Measurements from ENCODE around the gene TMEM266.

DNA sequence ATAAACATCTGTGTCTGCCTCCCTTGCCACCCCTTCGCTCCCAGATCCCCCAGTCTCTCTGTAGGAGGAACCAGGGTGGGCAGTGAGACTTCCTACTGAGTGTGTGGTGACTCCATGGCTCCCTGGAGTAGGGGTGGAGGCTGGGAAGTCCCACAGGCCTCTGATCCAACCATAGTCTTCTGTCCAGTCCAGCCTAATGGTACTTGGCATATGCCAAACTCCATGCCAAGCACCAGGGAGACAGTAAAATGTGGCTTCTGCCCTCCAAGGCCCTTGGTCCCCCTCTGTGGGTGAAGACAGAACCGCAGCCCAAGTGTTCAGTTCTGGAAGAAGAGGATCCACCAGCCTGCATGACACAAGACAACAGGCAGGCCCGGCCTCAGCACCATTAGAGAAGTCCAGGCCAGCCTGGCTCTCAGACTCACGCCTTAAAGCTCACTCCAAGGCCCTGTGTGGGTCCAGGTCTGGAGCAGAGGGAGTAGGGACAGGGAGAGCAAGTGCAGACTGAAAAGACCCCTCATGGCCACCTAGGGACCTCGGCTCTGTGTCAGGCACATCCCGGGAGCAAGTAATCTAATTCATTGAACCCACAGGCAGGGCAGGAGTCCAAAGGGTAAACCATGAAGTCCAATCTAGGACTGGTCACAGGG is 138.8 kb downstream of the TMEM266 start:
- TF ChIP-seq, protein P1, sequence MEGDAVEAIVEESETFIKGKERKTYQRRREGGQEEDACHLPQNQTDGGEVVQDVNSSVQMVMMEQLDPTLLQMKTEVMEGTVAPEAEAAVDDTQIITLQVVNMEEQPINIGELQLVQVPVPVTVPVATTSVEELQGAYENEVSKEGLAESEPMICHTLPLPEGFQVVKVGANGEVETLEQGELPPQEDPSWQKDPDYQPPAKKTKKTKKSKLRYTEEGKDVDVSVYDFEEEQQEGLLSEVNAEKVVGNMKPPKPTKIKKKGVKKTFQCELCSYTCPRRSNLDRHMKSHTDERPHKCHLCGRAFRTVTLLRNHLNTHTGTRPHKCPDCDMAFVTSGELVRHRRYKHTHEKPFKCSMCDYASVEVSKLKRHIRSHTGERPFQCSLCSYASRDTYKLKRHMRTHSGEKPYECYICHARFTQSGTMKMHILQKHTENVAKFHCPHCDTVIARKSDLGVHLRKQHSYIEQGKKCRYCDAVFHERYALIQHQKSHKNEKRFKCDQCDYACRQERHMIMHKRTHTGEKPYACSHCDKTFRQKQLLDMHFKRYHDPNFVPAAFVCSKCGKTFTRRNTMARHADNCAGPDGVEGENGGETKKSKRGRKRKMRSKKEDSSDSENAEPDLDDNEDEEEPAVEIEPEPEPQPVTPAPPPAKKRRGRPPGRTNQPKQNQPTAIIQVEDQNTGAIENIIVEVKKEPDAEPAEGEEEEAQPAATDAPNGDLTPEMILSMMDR (IDR thresholded peaks at IDR 0.05; ENCODE audit: insufficient read depth, low read length, poor library complexity, severe bottlenecking), result no peak
- no peak for TF ChIP-seq EZH2phosphoT487 (conservative IDR thresholded peaks at IDR 0.05; ENCODE audit: low read length)
